Measurements from ENCODE around the gene MMP21.

MMP21 gene

GRCh38 chr10:125727436-125727835, 48.2 kb downstream of the MMP21 start:
- TF ChIP-seq CTCF (conservative IDR thresholded peaks at IDR 0.05; ENCODE audit: low read length): no peak
- no peak overlapping the region for H3K4me3 ChIP-seq (ENCODE audit: low read length)
- no peak for DNase-seq (ENCODE audit: low read depth)

GRCh38 chr10:125726914-125727313, 48.7 kb downstream of the MMP21 start:
- TF ChIP-seq CTCF (conservative IDR thresholded peaks at IDR 0.05; ENCODE audit: low read length): no peak
- DNase-seq (ENCODE audit: low read depth): no peak
- H3K4me3 ChIP-seq (ENCODE audit: low read length): no peak overlapping the region

GRCh38 chr10:125722811-125723210, 52.8 kb downstream of the MMP21 start:
- H3K4me3 ChIP-seq (ENCODE audit: low read length): no peak overlapping the region

GRCh38 chr10:125721035-125721434, 54.6 kb downstream of the MMP21 start:
- no peak for DNase-seq (ENCODE audit: low read depth)
- H3K4me3 ChIP-seq (ENCODE audit: low read length): no peak overlapping the region
- no peak for TF ChIP-seq CTCF (conservative IDR thresholded peaks at IDR 0.05; ENCODE audit: low read length)

More at GRCh38 chr10:125722811-125723210, 52.8 kb downstream of the MMP21 start:
- no peak for TF ChIP-seq CTCF (conservative IDR thresholded peaks at IDR 0.05; ENCODE audit: low read length)
- no peak for DNase-seq (ENCODE audit: low read depth)

GRCh38 chr10:125720002-125720382, 55.6 kb downstream of the MMP21 start:
- peak overlapping the region; percentile 97 for H3K4me3 ChIP-seq (ENCODE audit: low read length)
- DNase-seq (ENCODE audit: low read depth): no peak
- no peak for TF ChIP-seq CTCF (conservative IDR thresholded peaks at IDR 0.05; ENCODE audit: low read length)

GRCh38 chr10:125719173-125720001, 56.2 kb downstream of the MMP21 start, which contains the start of gene EDRF1:
Gene EDRF1 (plus strand): TSS chr10:125719709. CDS start chr10:125719808, 99 bp downstream.
- DNase-seq (ENCODE audit: low read depth): peak; percentile 98
- peak within 1 kb of the TSS; percentile 97 for H3K4me3 ChIP-seq (ENCODE audit: low read length)
- no peak for TF ChIP-seq CTCF (conservative IDR thresholded peaks at IDR 0.05; ENCODE audit: low read length)
